Stimulated activated CD8-positive, alpha-beta memory T cell treated with anti-CD3 and anti-CD28 coated beads, Interleukin-4, amount 100 ng/mL, for 48 hours (primary cell): Measurements from ENCODE around the gene C1QL1.
"Not testable (repeated sequence)": the region's sequence is repeated elsewhere in the genome, so short reads cannot be mapped to it uniquely, and the experiment has no call there.

ENCODE experiments used
- DNase-seq: peaks from one replicate; pipeline ENCODE4 v3.0.0-alpha.2; 2020

C1QL1 gene

GRCh38 chr17:44959821-44960531 lies 8.1 kb downstream of the C1QL1 start:
- no peak for DNase-seq

- no peak for DNase-seq
These were observed 10.8 kb downstream of the C1QL1 start for GRCh38 chr17:44956998-44957981.

- DNase-seq, result no peak
These were observed 12.3 kb downstream of the C1QL1 start for GRCh38 chr17:44955674-44956425.

GRCh38 chr17:44952946-44953475 lies 15.1 kb downstream of the C1QL1 start:
- no peak for DNase-seq

GRCh38 chr17:44948315-44948795 lies 19.7 kb downstream of the C1QL1 start:
- no peak for DNase-seq

- DNase-seq, result peak; percentile 95
These were observed 20.4 kb downstream of the C1QL1 start, which contains the start of gene KIF18B for GRCh38 chr17:44947461-44948314. KIF18B (minus strand) TSS chr17:44947773; CDS start chr17:44936344, 11,429 bp downstream.

- DNase-seq, result not testable (repeated sequence)
These were observed 22.5 kb downstream of the C1QL1 start for GRCh38 chr17:44945652-44946051.

GRCh38 chr17:44942456-44942855 lies 25.6 kb downstream of the C1QL1 start:
- DNase-seq, result no peak

- no peak for DNase-seq
These were observed 26.3 kb downstream of the C1QL1 start for GRCh38 chr17:44941712-44942331.

- no peak for DNase-seq
These were observed 27.3 kb downstream of the C1QL1 start for GRCh38 chr17:44940768-44941167.

- no peak for DNase-seq
These were observed 27.8 kb downstream of the C1QL1 start for GRCh38 chr17:44940317-44940716.

- DNase-seq, result no peak
These were observed 33.0 kb downstream of the C1QL1 start for GRCh38 chr17:44935116-44935515.

- no peak for DNase-seq
These were observed 33.4 kb downstream of the C1QL1 start for GRCh38 chr17:44934745-44935105.

GRCh38 chr17:44933824-44934744 lies 34.0 kb downstream of the C1QL1 start:
- no peak for DNase-seq

GRCh38 chr17:44932787-44933097 lies 35.4 kb downstream of the C1QL1 start:
- no peak for DNase-seq

- no peak for DNase-seq
These were observed 35.9 kb downstream of the C1QL1 start for GRCh38 chr17:44932096-44932786.

GRCh38 chr17:44931376-44931775 lies 36.7 kb downstream of the C1QL1 start:
- DNase-seq, result no peak

GRCh38 chr17:44930667-44931066 lies 37.4 kb downstream of the C1QL1 start:
- DNase-seq, result no peak

- no peak for DNase-seq
These were observed 39.0 kb downstream of the C1QL1 start for GRCh38 chr17:44928950-44929720.
